ENCODE data around the gene FBN1.

FBN1 gene

GRCh38 chr15:48375767-48376166, 269.7 kb downstream of the FBN1 start:
- CTCF ChIA-PET = interaction anchor here (1.3 to 2.3 kb wide), 4 partner anchors 9 to 23 kb away, joined by 3 to 6 read pairs (median 6); no protein-coding TSS in a partner anchor
- POLR2A ChIA-PET = no interaction called here
- no peak for TF ChIP-seq CTCF (IDR thresholded peaks at IDR 0.05; ENCODE audit: control extremely low read depth, extremely low read depth, low read depth, missing control alignments)
- no peak for DNase-seq (ENCODE audit: extremely low spot score)

GRCh38 chr15:48374472-48374871, 271.0 kb downstream of the FBN1 start:
- no peak for DNase-seq (ENCODE audit: extremely low spot score)
- CTCF ChIA-PET = interaction anchor here (0.8 to 2.3 kb wide), 5 partner anchors 10 to 32 kb away, joined by 3 to 6 read pairs (median 6); no protein-coding TSS in a partner anchor
- TF ChIP-seq CTCF (IDR thresholded peaks at IDR 0.05; ENCODE audit: control extremely low read depth, extremely low read depth, low read depth, missing control alignments) = no peak
- POLR2A ChIA-PET = no interaction called here

GRCh38 chr15:48373821-48374451, 271.6 kb downstream of the FBN1 start:
- DNase-seq (ENCODE audit: extremely low spot score) = no peak
- POLR2A ChIA-PET = no interaction called here
- no peak for TF ChIP-seq CTCF (IDR thresholded peaks at IDR 0.05; ENCODE audit: control extremely low read depth, extremely low read depth, low read depth, missing control alignments)
- CTCF ChIA-PET = interaction anchor here (0.7 to 2.3 kb wide), 3 partner anchors 9 to 22 kb away, joined by 3 to 6 read pairs (median 3); no protein-coding TSS in a partner anchor

GRCh38 chr15:48371961-48372360, 273.5 kb downstream of the FBN1 start:
- CTCF ChIA-PET = interaction anchor here (1.1 kb wide), 1 partner anchor 14 kb away, joined by 3 read pairs; no protein-coding TSS in a partner anchor

GRCh38 chr15:48371550-48371949, 274.0 kb downstream of the FBN1 start:
- ChIA-PET POLR2A (no interaction called here), CTCF (interaction anchor here (1.1 to 1.3 kb wide), 2 partner anchors 9 to 14 kb away, joined by 3 read pairs; no protein-coding TSS in a partner anchor)
- no peak for TF ChIP-seq CTCF (IDR thresholded peaks at IDR 0.05; ENCODE audit: control extremely low read depth, extremely low read depth, low read depth, missing control alignments)
- no peak for DNase-seq (ENCODE audit: extremely low spot score)

More at GRCh38 chr15:48371961-48372360, 273.5 kb downstream of the FBN1 start:
- no peak for DNase-seq (ENCODE audit: extremely low spot score)
- POLR2A ChIA-PET = no interaction called here
- no peak for TF ChIP-seq CTCF (IDR thresholded peaks at IDR 0.05; ENCODE audit: control extremely low read depth, extremely low read depth, low read depth, missing control alignments)

GRCh38 chr15:48370460-48370859, 275.0 kb downstream of the FBN1 start:
- DNase-seq (ENCODE audit: extremely low spot score) = no peak
- CTCF ChIA-PET = interaction anchor here (1.3 to 3.4 kb wide), 3 partner anchors 10 to 18 kb away, joined by 3 to 16 read pairs (median 14); no protein-coding TSS in a partner anchor
- POLR2A ChIA-PET = no interaction called here

More at GRCh38 chr15:48370460-48370859, 275.0 kb downstream of the FBN1 start:
- no peak for TF ChIP-seq CTCF (IDR thresholded peaks at IDR 0.05; ENCODE audit: control extremely low read depth, extremely low read depth, low read depth, missing control alignments)

All from GM10248 (cell line).